Choroid plexus epithelial cell (primary cell): ENCODE measurements around the gene SSX5.
"Not testable (repeated sequence)": the region's sequence is repeated elsewhere in the genome, so short reads cannot be mapped to it uniquely, and the experiment has no call there.

Experiments used
- DNase-seq: peaks from one replicate; pipeline ENCODE4 v3.0.0-alpha.2; 2010; ENCODE audit warnings: low read depth
- H3K4me3 ChIP-seq: 2 replicates; pipeline ENCODE4 v1.5.1; 2011; ENCODE audit warnings: low read depth, mild to moderate bottlenecking, control low read depth, low read length, moderate library complexity
- CTCF ChIP-seq: conservative IDR thresholded peaks from 2 replicates; pipeline ENCODE4 v1.5.1; 2011; ENCODE audit warnings: low read depth, mild to moderate bottlenecking, control low read depth, inconsistent platforms, low read length, moderate library complexity

SSX5 gene, protein sequence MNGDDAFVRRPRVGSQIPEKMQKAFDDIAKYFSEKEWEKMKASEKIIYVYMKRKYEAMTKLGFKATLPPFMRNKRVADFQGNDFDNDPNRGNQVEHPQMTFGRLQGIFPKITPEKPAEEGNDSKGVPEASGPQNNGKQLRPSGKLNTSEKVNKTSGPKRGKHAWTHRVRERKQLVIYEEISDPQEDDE

GRCh38 chrX:48196745-48197201 is at the start of gene SSX5:
TSS of gene SSX5 (minus strand) at chrX:48196795. CDS start at chrX:48195358, 1,437 bp downstream.
- H3K4me3 ChIP-seq = no peak within 1 kb of the TSS
- TF ChIP-seq CTCF = no peak
- DNase-seq = no peak

DNA sequence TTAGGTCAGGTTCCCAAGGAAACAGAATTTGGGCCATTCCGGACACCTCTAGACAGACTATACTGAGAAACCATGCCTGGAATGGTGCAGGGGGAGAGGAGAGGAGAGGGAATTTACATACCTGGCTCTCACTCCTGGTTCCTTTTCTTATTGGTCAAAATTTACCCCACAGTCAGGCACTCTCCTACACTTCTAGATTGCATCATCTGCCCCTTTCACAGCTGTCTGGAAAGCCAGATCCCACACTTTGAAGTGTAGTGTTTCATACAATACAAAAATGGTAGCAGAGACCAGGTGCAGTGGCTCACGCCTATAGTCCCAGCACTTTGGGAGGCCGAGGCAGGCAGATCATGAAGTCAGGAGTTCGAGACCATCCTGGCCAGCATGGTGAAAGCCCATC is 27.6 kb upstream of the SSX5 start:
- not testable (repeated sequence) for DNase-seq, H3K4me3 ChIP-seq

- DNase-seq, H3K4me3 ChIP-seq: not testable (repeated sequence)
These were observed 17.7 kb upstream of the SSX5 start for GRCh38 chrX:48214341-48214740.

GRCh38 chrX:48190024-48190423 is 6.6 kb downstream of the SSX5 start:
- DNase-seq, H3K4me3 ChIP-seq: not testable (repeated sequence)

DNA sequence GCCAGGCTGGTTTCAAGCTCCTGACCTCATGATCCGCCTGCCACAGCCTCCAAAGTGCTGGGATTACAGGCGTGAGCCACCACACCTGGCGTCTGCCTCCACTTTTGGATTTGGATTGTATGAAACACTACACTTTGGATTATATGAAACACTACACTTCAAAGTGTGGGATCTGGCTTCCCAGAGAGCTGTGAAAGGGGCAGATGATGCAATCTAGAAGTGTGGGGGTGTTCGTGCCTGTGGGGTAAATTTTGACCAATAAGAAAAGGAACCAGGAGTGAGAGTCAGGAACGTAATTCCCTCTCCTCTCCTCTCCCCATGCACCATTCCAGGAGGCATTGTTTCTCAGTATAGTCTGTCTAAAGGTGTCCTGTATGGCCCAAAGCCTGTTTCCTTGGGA is 14.7 kb downstream of the SSX5 start:
- not testable (repeated sequence) for DNase-seq

GRCh38 chrX:48180811-48181210 is 15.8 kb downstream of the SSX5 start:
- no peak overlapping the region for H3K4me3 ChIP-seq
- TF ChIP-seq CTCF = no peak
- no peak for DNase-seq

More for the DNA sequence above, 14.7 kb downstream of the SSX5 start:
- not testable (repeated sequence) for H3K4me3 ChIP-seq

DNA sequence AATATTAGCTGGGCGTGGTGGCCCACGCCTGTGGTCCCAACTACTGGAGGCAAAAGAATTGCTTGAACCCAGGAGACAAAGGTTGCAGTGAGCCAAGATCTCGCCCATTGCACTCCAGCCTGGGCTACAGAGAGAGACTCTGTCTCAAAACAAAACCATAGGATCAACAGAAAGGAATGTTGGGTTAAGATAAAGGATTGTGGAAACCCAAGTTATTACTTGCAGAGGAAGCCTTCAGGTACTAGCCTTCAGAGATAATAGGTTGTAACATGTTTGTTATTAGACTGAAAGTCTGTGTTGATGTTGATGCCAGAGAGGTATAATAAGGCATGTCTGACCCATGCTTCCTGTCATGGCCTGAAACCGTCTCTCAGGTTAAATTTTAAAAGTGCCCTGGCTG is 16.9 kb downstream of the SSX5 start:
- no peak for DNase-seq
- no peak overlapping the region for H3K4me3 ChIP-seq
- no peak for TF ChIP-seq CTCF

DNA sequence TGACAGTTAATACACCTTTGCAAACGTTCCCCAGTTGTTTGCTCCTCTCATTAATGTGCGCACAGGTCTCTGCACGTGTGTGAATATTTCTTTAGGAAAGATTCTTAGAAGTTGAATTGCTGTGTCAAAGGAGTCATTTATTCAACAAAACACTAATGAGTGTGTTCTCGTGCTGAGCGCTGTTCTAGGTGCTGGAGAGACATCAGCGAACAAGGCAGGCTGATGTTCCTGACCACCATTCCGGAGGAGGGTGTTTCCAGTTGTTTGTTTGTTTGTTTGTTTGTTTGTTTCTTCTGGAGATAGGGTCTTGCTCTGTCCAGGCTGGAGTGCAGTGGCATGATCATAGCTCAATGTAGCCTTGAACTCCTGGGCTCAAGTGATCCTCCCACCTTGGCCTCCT is 30.3 kb downstream of the SSX5 start:
- not testable (repeated sequence) for DNase-seq, H3K4me3 ChIP-seq

DNA sequence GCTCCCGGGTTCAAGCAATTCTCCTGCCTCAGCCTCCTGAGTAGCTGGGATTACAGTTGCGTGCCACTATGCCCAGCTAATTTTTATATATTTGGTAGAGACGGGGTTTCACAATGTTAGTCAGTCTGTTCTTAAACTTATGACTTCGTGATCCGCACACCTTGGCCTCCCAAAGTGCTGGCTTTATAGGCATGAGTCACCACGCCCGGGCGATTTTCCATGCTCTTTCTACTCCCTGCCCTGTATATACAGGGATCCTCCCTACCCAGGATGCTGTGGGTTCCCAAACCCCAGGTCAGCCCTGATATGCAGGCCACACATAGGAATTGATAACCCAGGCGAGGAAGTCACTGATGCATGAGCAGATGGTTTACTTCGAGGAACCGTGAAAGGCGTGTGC is 31.4 kb downstream of the SSX5 start:
- DNase-seq = no peak
- H3K4me3 ChIP-seq = no peak overlapping the region
- no peak for TF ChIP-seq CTCF

DNA sequence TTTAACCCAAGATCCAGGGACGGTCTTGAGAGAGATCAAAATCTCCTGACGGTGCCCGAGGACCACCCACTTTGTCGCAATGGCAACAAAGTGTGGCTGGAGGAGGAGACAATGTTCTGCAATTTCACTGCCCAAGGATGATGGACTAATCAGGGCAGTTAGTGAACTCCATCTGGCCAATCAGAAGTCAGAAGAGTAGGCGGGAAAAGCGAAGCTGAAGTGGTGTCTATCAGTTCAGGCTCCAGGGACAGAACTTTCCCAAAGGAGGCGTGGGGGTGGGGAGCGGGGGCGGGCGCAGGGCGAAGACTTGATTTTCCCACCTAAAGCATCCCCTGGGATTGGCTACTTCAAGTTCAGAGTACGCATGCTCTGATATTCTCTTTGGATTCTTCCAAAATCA is 40.6 kb downstream of the SSX5 start:
- no peak for TF ChIP-seq CTCF
- no peak for DNase-seq
- no peak overlapping the region for H3K4me3 ChIP-seq
